ENCODE results near the gene SH3BP5L. TPM values are rescaled to one million over a fixed set of nuclear protein-coding genes. Genes with fewer than 3 reads are reported as not detected.

SH3BP5L gene
- total and polyA plus RNA-seq, 2 of the 8 experiments (the other 6 are each of a cell fraction or from before 2014, with no cell fraction given) = 20.2 to 28.4 TPM

DNA sequence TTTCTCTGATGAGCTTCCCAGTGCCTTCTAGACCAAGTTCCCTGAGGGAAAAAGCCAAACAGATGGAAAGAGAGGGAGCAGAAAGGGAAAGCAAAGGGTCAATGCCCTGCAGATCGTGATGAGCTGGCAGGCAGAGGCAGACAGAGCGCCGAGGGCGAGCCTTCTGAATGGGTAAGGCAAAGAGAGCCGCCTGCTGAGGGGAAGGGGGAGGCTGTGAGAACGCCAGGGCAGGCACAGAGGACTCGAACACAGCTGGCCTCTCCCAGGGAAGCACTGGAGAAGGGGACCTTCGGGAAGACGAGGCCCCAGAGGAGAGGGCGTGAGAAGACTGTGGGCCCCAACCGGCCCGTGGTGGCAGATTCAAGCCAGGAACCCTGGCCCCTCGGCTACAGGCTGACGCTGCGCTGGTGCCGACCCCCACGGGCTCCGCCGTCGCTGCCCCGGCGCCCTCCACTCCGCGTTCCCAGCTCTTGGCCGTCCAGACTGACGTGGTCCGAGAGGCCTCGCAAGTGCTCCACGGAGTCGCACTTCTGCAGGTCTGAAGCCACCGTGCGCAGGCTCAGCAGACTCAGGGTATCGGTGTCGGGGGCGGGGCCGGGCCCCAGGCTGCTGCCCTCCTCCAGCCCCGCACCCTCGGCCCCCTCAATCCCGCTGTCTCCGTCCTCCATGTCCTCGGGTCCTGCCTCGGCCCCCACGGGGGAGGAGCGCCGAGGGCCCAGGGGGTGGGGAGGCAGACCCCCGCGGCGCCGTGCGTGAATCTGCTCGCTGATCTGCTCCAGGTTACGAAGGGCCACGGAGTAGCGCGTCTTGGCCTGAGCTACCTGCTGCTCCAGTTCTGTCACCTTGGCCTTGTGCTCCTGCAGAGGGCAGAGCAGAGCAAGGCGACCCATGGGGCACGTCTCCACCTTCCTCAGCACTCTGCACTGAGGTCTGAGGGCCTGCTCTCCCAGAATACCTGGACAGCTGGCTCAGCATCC lies 13.9 kb downstream of the SH3BP5L start (continued):
- TF ChIP-seq, protein P1, sequence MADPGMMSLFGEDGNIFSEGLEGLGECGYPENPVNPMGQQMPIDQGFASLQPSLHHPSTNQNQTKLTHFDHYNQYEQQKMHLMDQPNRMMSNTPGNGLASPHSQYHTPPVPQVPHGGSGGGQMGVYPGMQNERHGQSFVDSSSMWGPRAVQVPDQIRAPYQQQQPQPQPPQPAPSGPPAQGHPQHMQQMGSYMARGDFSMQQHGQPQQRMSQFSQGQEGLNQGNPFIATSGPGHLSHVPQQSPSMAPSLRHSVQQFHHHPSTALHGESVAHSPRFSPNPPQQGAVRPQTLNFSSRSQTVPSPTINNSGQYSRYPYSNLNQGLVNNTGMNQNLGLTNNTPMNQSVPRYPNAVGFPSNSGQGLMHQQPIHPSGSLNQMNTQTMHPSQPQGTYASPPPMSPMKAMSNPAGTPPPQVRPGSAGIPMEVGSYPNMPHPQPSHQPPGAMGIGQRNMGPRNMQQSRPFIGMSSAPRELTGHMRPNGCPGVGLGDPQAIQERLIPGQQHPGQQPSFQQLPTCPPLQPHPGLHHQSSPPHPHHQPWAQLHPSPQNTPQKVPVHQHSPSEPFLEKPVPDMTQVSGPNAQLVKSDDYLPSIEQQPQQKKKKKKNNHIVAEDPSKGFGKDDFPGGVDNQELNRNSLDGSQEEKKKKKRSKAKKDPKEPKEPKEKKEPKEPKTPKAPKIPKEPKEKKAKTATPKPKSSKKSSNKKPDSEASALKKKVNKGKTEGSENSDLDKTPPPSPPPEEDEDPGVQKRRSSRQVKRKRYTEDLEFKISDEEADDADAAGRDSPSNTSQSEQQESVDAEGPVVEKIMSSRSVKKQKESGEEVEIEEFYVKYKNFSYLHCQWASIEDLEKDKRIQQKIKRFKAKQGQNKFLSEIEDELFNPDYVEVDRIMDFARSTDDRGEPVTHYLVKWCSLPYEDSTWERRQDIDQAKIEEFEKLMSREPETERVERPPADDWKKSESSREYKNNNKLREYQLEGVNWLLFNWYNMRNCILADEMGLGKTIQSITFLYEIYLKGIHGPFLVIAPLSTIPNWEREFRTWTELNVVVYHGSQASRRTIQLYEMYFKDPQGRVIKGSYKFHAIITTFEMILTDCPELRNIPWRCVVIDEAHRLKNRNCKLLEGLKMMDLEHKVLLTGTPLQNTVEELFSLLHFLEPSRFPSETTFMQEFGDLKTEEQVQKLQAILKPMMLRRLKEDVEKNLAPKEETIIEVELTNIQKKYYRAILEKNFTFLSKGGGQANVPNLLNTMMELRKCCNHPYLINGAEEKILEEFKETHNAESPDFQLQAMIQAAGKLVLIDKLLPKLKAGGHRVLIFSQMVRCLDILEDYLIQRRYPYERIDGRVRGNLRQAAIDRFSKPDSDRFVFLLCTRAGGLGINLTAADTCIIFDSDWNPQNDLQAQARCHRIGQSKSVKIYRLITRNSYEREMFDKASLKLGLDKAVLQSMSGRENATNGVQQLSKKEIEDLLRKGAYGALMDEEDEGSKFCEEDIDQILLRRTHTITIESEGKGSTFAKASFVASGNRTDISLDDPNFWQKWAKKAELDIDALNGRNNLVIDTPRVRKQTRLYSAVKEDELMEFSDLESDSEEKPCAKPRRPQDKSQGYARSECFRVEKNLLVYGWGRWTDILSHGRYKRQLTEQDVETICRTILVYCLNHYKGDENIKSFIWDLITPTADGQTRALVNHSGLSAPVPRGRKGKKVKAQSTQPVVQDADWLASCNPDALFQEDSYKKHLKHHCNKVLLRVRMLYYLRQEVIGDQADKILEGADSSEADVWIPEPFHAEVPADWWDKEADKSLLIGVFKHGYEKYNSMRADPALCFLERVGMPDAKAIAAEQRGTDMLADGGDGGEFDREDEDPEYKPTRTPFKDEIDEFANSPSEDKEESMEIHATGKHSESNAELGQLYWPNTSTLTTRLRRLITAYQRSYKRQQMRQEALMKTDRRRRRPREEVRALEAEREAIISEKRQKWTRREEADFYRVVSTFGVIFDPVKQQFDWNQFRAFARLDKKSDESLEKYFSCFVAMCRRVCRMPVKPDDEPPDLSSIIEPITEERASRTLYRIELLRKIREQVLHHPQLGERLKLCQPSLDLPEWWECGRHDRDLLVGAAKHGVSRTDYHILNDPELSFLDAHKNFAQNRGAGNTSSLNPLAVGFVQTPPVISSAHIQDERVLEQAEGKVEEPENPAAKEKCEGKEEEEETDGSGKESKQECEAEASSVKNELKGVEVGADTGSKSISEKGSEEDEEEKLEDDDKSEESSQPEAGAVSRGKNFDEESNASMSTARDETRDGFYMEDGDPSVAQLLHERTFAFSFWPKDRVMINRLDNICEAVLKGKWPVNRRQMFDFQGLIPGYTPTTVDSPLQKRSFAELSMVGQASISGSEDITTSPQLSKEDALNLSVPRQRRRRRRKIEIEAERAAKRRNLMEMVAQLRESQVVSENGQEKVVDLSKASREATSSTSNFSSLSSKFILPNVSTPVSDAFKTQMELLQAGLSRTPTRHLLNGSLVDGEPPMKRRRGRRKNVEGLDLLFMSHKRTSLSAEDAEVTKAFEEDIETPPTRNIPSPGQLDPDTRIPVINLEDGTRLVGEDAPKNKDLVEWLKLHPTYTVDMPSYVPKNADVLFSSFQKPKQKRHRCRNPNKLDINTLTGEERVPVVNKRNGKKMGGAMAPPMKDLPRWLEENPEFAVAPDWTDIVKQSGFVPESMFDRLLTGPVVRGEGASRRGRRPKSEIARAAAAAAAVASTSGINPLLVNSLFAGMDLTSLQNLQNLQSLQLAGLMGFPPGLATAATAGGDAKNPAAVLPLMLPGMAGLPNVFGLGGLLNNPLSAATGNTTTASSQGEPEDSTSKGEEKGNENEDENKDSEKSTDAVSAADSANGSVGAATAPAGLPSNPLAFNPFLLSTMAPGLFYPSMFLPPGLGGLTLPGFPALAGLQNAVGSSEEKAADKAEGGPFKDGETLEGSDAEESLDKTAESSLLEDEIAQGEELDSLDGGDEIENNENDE (IDR thresholded peaks at IDR 0.05; ENCODE audit: insufficient replicate concordance, low read length) = no peak
- no peak for TF ChIP-seq JUND (IDR thresholded peaks at IDR 0.05; ENCODE audit: low read length)
- TF ChIP-seq POLR2AphosphoS5 (IDR thresholded peaks at IDR 0.05; ENCODE audit: low read depth, low read length) = 0 out of 2 replicates have a peak, but pooled peaks have one; percentile 8
- TF ChIP-seq RNF2 (IDR thresholded peaks at IDR 0.05; ENCODE audit: borderline replicate concordance, low read depth, low read length, missing control alignments, poor library complexity, severe bottlenecking) = no peak
- TF ChIP-seq RAD21 (IDR thresholded peaks at IDR 0.05 in 1 of 2, conservative IDR thresholded peaks at IDR 0.05 in 1 of 2; ENCODE audit: low read depth in 2 of 2, low read length in 2 of 2) = peak; percentile 33 to 46
- no peak for TF ChIP-seq SRF (IDR thresholded peaks at IDR 0.05; ENCODE audit: low read depth, low read length)

Measured in H1 (cell line).